HG03139 (cell line): ENCODE data around the gene ITPR1.

Experiments
- ATAC-seq: cut with Tn5 transposase; IDR thresholded peaks from one replicate; pipeline ENCODE4 v1.9.1; 2021; ENCODE audit not compliant: unreplicated experiment

The ITPR1 gene

GRCh38 chr3:4838621-4839022 lies 345.5 kb downstream of the ITPR1 start:
- peak; percentile 55 for ATAC-seq

GRCh38 chr3:4839278-4839677 lies 346.1 kb downstream of the ITPR1 start:
- ATAC-seq = no peak

- ATAC-seq = no peak
Measured at GRCh38 chr3:4841225-4841624, 348.1 kb downstream of the ITPR1 start.

GRCh38 chr3:4841776-4842440 lies 348.8 kb downstream of the ITPR1 start:
- no peak for ATAC-seq

GRCh38 chr3:4843619-4844018 lies 350.5 kb downstream of the ITPR1 start:
- ATAC-seq = no peak

- peak; percentile 75 for ATAC-seq
Measured at GRCh38 chr3:4845882-4846281, 352.7 kb downstream of the ITPR1 start.

GRCh38 chr3:4846543-4846942 lies 353.4 kb downstream of the ITPR1 start:
- no peak for ATAC-seq

- ATAC-seq = no peak
Measured at GRCh38 chr3:4848176-4848825, 355.2 kb downstream of the ITPR1 start.

- no peak for ATAC-seq
Measured at GRCh38 chr3:4849136-4849535, 356.0 kb downstream of the ITPR1 start.

- no peak for ATAC-seq
Measured at GRCh38 chr3:4849739-4850138, 356.6 kb downstream of the ITPR1 start.

- ATAC-seq = peak; percentile 18
Measured at GRCh38 chr3:4850211-4850927, 357.2 kb downstream of the ITPR1 start.

- peak; percentile 43 for ATAC-seq
Measured at GRCh38 chr3:4850928-4851265, 357.7 kb downstream of the ITPR1 start.

GRCh38 chr3:4852780-4853748 lies 359.9 kb downstream of the ITPR1 start:
- ATAC-seq = no peak

- no peak for ATAC-seq
Measured at GRCh38 chr3:4853749-4854140, 360.6 kb downstream of the ITPR1 start.

- ATAC-seq = no peak
Measured at GRCh38 chr3:4855676-4856075, 362.5 kb downstream of the ITPR1 start.

GRCh38 chr3:4856136-4856535 lies 363.0 kb downstream of the ITPR1 start:
- ATAC-seq = no peak

- ATAC-seq = no peak
Measured at GRCh38 chr3:4856564-4856963, 363.4 kb downstream of the ITPR1 start.

GRCh38 chr3:4856986-4857385 lies 363.8 kb downstream of the ITPR1 start:
- no peak for ATAC-seq

- ATAC-seq = no peak
Measured at GRCh38 chr3:4859788-4860187, 366.6 kb downstream of the ITPR1 start.

GRCh38 chr3:4862973-4863372 lies 369.8 kb downstream of the ITPR1 start:
- ATAC-seq = no peak

- ATAC-seq = no peak
Measured at GRCh38 chr3:4864503-4864902, 371.4 kb downstream of the ITPR1 start.
